Activated CD4-positive, alpha-beta T cell treated with anti-CD3 and anti-CD28 coated beads, Interleukin-2, amount 50 U/mL, for 24 hours (primary cell): ENCODE results near the gene MEIG1.
"Not testable (repeated sequence)": the region's sequence is repeated elsewhere in the genome, so short reads cannot be mapped to it uniquely, and the experiment has no call there.

ENCODE experiments used
- DNase-seq, 2 donors: peaks; one replicate each; pipeline ENCODE4 v3.0.0-alpha.2; 2020; ENCODE audit warnings: low read depth in 1 of 2, low spot score in 1 of 2

MEIG1 gene, protein sequence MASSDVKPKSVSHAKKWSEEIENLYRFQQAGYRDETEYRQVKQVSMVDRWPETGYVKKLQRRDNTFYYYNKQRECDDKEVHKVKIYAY

DNA sequence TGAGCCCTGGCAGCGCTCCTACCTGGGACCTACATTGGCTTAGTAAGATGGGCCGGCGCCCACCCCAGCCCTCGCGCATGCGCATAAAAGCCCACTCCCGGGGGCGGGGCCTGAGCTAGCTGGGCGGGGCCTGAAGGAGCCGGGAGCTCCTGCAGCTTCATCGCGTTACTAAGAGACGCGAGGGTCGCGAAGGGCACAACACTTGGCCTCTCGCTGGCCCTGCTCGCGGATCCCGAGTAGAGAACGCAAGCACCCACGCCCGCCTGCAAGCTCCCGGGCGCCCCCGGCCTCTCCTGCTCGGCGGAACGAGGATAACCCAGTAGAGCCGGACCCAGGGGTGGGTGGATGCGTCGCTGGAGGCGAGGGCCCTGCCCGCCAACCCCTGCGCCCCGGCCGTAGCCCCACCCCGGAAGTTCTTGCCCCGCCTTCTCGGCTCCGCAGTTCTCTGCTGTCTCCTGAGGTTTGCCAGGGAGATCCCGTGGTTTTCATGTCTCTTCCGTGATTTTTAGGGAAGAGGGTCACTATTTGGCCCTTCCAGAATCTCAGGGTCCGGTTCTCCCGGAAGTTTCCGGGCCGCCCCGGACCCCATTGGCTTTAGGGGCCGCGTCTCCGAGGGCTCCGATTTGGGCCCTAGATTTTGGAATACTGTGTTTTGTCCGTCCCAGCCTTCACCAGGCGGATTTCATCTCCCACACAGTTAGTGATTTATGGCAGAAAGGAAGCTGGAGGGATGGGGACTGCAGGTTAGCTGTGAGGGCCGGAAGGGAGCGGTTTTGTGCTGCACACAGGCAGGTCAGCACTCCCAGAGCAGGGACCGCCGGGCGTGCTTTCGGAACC is at the start of gene MEIG1:
Gene MEIG1 (plus strand): TSS at position 168 of the 837 bp plus-strand sequence. CDS start 7,081 bp downstream, outside the sequence.
- DNase-seq: peak; percentile 91 to 98

DNA sequence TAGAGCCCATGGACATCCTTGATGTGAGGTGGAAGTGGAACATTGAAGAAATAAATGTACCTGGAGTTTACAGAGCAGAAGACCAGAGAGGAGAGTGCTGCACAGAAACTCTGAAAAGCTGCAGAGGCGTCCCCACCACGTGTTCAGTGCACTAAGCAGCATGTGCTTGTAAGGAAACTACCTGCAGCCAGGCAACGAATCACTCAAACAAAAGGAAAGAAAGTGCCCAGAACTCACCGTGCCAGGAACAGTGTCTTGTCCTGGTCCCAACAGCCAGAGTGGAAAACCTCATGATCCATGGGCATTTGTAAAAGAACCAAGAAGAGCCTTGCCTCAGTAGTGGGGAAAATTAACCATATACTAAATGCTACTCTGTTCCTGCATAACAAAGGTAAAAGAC is 48.2 kb upstream of the MEIG1 start:
- DNase-seq: no peak

GRCh38 chr10:14911801-14912200 is 47.4 kb upstream of the MEIG1 start:
- DNase-seq: no peak

DNA sequence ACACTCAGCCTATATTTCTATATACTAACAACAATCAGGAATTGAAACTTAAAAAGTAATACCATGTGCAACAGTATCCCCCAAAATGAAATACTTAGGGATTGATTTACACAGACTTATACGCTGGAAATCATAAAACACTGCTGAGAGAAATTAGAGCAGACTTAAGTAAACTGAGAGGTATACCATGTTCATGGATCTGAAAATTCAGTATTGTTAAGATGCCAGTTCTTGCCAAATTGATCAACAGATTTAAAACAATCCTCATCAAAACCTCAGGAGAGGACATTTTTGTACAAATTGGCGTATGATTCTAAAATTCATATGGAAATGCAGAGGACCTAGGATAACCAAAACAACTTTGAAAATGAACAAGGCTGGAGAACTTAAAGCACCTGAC is 42.6 kb upstream of the MEIG1 start:
- no peak for DNase-seq

DNA sequence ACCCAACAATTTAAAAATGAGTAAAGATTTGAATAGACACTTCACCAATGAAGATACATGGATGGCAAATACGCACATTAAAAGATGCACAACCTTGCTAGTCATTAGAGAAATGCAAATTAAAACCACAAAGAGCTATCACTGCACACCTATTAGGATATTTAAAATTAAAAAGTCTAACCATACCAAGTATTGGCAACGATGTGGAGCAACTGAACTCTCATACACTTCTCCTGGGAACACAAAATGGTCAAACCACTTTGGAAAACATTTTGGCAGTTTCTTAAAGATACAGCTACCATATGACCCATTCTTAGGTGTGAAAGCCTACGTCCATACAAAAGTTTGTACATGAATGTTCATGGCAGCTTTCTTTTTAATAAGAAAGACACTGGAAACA is 41.4 kb upstream of the MEIG1 start:
- no peak for DNase-seq

GRCh38 chr10:14918964-14919363 is 40.2 kb upstream of the MEIG1 start:
- DNase-seq: no peak

DNA sequence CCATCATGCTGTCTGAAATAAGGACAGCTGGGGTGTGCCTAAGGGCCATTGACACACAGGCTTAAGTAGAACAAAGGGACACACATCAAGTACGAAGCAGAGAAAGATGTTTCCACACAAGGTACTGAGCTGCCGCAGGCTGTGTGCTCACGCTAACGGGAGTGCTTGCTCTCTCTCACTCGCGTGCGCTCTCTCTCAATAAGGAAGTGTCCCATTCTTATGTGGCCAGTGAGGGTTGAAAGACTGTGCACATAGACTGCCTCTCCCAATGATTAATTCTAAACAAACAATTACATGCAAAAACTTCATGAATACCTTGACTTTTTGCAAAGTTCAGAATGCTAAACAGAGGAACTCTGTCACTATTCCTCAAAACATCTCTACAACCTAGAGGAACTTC is 35.2 kb upstream of the MEIG1 start:
- DNase-seq: no peak

DNA sequence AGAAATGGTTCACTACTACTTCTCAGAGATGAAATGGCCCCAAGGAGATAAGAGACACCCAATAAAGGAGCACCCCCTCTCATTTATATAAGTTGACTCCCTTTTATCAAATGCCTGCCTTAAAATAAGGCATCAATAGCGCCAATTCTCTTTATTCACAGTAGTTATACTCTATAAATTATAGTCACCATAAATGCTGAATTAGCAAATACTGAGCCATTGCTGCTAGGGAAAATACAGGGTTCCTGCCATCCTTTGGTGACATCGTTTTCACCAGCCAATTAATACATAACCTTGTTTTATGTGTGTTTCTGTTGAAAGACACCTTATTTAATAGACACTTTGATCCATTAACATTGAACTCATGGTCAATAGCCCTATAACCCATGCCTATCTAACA is 33.9 kb upstream of the MEIG1 start:
- DNase-seq: no peak

- DNase-seq: no peak
Observed at GRCh38 chr10:14926061-14926470, 33.1 kb upstream of the MEIG1 start.

DNA sequence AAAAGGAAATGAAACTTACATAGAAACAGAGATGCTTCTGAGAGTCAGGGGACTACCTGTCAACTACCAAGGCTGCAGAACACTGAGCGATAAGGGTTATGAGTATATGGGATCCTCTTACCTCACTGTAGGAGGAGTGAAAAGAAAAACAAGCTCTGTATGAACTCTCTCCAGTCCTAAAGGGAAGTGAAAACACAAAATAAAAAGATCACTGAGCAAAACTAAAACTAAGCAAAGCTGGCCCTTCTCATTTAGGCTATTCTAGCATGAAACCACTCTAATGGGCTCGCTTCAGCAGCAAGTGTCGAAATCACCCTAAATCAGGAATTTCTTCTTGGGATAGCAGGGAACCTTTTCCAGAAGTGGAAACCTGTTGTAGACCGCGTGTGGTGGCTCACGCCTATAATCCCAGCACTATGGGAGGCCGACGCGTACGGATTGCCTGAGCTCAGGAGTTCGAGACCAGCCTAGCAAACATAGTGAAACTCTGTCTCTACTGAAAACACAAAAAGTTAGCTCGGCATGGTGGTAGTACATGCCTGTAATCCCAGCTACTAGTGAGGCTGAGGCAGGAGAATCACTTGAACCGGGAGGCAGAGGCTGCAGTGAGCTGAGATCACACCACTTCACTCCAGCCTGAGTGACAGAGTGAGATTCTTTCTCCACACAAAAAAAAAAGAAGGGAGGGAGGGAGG is 32.3 kb upstream of the MEIG1 start:
- DNase-seq: no peak

- no peak for DNase-seq
Observed at GRCh38 chr10:14930610-14931009, 28.6 kb upstream of the MEIG1 start.

DNA sequence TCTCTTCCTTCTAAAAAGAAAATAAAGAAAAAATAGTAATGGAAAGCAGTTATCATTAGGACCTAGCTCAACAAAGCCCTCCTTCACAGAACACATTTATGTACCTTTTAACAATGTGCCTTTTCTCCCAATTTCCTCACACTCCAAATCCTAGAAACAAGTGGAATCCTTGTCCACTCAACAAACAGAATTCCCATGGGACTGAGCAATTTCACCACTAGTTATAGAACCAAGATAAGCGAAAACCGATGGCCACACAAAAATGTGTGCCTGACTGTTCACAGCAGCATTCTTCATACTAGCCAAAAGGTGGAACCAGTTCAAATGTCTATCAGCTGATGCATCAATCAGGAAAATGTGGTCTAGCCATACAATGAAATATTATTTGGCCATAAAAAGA is 22.6 kb upstream of the MEIG1 start:
- DNase-seq: no peak

GRCh38 chr10:14938971-14939370 is 20.2 kb upstream of the MEIG1 start:
- DNase-seq: not testable (repeated sequence)

GRCh38 chr10:14942147-14942949 is 16.8 kb upstream of the MEIG1 start:
- not testable (repeated sequence) for DNase-seq

- not testable (repeated sequence) for DNase-seq
Observed at GRCh38 chr10:14942950-14943338, 16.2 kb upstream of the MEIG1 start.

- no peak for DNase-seq
Observed at GRCh38 chr10:14945108-14945507, 14.1 kb upstream of the MEIG1 start.

GRCh38 chr10:14947268-14947667 is 11.9 kb upstream of the MEIG1 start:
- DNase-seq: no peak

DNA sequence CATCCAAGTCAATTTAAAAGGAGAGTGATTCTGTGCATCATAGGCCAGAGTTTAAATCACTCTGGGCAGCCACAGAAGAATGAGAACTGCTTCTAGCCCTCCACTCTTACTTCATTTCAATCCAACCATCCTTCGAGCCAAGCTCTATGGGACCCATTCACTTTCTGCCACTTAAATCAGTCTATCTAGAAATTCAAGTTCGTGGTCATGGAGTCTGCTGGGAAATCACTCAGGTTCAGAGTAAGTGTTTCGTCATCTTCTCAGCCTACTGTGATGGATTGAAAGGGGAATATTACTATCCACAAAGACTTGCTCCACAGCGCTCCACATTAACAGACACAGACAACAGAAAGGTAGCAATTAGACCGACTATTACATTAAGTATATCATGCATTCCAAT is 9.9 kb upstream of the MEIG1 start:
- DNase-seq: no peak

DNA sequence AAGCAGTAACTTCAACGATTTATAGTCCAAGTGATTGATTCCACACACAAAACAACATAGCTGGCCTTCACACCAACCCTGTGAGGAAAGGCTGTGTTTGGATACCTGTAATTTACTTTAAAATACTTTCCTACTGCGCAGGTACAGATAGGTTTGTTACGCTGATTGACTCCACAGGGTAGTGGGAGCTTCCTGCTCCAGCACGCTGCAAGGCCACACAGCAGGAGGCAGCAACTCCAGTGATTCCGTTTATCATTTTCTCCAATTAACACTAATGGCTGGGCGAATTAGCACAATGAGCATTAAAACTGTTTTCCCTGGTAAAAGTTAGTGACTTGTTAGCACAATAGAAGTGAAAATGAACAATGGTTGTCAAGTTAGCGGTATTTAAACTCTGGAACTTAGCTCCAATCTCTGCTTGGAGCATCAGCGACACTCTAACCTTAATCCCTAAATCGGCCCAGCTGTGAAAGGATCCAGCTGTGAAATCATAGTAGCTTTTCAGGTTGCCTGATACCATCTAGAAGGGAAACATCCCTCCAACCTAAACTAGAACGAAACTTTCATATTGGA is 6.3 kb upstream of the MEIG1 start:
- no peak for DNase-seq

GRCh38 chr10:14953424-14954000 is 5.7 kb upstream of the MEIG1 start:
- DNase-seq: no peak
